ENCODE measurements around the gene MFSD6.

Gene MFSD6

DNA sequence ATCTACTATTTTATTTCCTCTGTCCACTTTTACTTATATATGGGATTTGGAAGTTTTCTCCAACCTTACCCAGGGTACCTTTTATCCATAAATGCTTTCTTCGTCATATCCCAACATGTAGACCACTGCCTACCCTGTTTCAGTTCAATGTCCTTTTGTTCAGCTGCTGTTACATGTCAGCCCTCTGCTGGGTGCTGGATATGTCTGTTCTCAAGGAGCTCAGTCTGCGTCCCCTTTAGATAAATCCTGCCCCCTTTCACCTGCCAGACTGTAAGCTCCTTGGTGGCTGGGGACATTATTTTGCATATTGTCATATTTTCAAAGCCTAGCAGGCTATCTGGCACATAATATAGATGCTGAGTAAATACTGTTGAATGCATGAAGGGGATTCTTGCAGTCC is 73.2 kb downstream of the MFSD6 start:
- TF ChIP-seq GATA2 (IDR thresholded peaks at IDR 0.05; ENCODE audit: low read depth, low read length) (no peak), GATA3 (IDR thresholded peaks at IDR 0.05; ENCODE audit: low read depth, low read length) (no peak)

DNA sequence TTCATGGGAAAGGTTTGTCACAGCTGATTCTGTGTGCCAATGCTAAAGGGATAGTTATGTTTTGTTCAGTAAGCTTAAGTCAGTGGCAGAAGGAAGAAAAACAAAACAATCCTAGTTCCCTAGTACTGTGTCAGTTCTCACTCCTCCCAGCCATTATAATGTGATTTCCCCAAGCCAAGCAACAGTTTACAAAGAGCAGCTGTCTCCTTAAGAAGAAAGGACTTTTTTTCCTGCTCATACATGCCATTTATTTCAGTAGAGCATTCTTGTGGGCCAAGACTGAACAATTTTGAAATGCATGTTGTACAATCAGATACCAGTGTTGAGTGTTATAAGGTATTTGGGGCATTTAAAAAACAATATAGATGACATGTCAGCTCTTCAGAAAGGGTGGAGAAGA is 74.3 kb downstream of the MFSD6 start:
- TF ChIP-seq GATA3 (IDR thresholded peaks at IDR 0.05; ENCODE audit: low read depth, low read length) (no peak), GATA2 (IDR thresholded peaks at IDR 0.05; ENCODE audit: low read depth, low read length) (no peak)

DNA sequence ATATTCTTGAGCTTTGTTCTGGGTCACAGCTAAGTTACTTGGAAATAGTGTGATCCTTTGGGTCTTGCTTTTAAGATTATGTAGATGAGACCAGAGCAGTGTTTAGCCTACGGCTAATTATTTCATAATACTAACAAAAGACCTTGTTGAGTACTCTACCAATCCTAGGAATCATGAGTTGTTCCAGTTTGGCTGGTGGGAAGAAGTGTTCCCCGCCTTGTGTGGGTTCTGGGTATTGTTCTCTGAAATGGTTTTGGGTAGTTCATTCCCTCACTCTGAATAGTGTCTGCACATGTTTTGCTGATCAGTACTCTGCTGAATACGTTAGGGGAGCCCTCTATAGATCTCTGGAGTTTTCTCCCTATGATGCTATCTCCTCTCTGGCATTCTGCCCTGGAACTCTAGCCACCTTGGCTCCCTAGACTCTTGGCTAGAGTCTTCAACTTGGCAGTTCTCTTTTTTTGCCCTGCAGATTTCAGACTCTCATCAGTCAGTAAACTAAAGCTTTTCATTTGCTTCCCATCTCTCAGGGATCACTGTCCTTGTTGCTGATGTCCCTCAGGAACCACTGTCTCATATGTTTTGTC is 78.0 kb downstream of the MFSD6 start:
- TF ChIP-seq GATA3 (IDR thresholded peaks at IDR 0.05; ENCODE audit: low read depth, low read length), result no peak
- TF ChIP-seq GATA2 (IDR thresholded peaks at IDR 0.05; ENCODE audit: low read depth, low read length), result no peak

DNA sequence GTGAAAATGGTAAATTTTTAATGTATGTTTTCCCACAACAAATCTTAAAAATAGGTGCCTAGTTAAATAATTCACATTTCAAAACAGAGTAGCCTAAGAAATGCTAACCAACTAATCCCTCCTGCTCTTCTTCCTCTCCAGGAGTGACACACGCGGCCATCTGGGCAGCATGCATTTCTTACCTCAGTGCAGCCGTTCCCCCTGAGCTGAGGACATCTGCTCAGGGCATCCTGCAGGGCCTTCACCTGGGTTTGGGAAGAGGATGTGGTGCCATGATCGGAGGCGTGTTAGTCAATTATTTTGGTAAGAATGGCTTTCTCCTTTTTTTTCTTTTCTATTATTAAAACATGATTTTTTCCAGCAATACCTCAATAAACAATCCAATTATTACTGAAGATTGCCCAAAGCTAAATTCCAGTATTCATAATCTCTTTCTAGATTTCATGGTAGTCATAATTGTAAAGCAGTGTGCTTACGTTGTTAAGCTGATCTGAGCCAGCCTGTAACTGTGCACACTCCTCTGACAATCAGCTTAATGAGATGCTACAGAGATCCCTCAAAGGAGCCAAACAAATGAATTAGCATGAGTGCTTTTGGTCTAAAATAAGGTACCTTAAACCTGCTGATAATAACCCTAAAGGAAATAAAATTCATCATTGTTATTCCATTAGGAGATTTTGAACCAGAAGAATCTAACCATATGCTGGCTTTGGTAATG is 80.5 kb downstream of the MFSD6 start:
- TF ChIP-seq GATA3 (IDR thresholded peaks at IDR 0.05; ENCODE audit: low read depth, low read length) (no peak), GATA2 (IDR thresholded peaks at IDR 0.05; ENCODE audit: low read depth, low read length) (no peak)

DNA sequence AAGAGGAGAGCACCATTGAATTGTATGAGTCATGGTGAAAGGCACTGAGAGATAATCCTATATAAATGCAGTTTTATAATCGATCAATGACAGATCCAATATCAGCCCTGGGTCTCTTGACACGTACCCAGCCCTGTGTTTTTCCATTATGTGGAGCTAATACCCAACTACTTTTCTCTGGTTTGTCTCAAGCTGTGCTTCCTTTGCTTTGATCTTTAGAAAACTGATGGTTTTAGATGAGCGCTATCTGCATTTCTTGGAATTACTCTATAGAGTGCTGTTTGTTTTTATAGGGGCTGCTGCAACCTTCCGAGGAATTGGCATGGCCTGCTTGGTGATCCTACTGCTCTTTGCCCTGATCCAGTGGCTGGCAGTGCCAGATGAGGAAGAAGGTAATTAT is 81.3 kb downstream of the MFSD6 start:
- TF ChIP-seq GATA2 (IDR thresholded peaks at IDR 0.05; ENCODE audit: low read depth, low read length) (no peak), GATA3 (IDR thresholded peaks at IDR 0.05; ENCODE audit: low read depth, low read length) (no peak)

DNA sequence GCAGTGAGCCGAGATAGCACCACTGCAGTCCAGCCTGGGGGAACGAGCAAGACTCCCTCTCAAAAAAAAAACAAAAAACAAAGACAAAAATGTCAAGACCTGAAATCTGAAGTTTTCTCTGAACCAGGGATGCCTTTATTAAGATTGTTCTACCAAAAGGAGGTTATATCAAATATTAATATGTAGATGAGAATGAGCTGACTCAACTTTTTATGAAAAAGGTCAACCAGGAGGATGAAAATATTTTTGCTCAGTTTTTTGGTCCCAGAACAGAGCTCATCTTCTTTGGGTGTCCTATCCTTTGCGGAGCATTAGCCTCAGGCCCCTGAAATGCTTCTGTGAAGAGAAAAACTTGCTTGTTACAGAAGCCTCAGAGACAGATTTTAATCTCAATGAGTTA is 82.3 kb downstream of the MFSD6 start:
- TF ChIP-seq GATA3 (IDR thresholded peaks at IDR 0.05; ENCODE audit: low read depth, low read length) (no peak), GATA2 (IDR thresholded peaks at IDR 0.05; ENCODE audit: low read depth, low read length) (no peak)

DNA sequence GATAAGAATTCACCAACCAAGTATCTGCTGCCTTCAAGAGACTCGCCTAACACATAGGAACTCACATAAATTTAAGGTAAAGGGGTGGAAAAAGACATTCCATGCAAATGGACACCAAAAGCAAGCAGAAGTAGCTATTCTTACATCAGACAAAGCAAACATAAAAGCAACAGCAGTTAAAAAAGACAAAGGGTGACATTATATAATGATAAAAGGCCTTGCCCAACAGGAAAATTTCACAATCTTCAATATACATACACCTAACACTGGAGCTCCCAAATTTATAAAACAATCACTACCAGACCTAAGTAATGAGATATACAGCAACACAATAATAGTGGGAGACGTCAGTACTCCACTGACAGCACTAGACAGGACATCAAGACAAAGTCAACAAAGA is 84.9 kb downstream of the MFSD6 start:
- TF ChIP-seq GATA2 (IDR thresholded peaks at IDR 0.05; ENCODE audit: low read depth, low read length) (no peak), GATA3 (IDR thresholded peaks at IDR 0.05; ENCODE audit: low read depth, low read length) (no peak)

DNA sequence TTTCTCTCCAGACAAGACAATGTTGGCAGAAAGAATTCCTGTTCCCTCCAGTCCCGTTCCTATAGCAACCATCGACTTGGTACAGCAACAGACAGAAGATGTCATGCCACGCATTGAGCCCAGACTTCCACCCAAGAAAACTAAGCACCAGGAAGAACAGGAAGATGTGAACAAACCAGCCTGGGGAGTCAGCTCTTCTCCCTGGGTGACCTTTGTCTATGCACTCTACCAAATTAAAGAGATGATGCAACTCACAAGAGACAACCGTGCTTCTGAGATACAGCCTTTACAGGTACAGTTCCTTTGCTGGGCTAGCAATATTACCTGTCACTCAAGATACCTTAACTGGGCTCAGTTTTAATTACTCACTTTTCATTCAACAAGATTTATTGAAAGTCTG is 89.3 kb downstream of the MFSD6 start:
- no peak for TF ChIP-seq GATA3 (IDR thresholded peaks at IDR 0.05; ENCODE audit: low read depth, low read length)
- TF ChIP-seq GATA2 (IDR thresholded peaks at IDR 0.05; ENCODE audit: low read depth, low read length), result no peak

DNA sequence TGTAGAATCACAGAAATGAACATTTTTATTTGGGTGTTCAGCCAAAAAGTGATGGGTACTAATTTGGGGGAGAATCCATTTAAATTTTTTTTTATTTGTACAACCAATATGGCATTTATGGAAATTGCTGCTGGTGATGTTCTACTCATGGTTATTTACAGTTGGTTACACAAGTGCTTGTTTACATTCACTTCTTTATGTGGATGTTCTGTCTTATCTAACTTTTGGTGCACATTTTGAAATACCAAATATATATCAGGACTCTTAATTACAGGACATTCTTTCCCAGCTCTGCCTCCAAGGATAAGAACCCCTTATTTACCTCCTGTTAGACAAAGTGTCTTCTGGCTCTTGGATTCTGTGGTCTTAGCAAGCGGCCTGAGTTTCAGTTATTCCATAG is 91.1 kb downstream of the MFSD6 start:
- TF ChIP-seq GATA3 (IDR thresholded peaks at IDR 0.05; ENCODE audit: low read depth, low read length) (no peak), GATA2 (IDR thresholded peaks at IDR 0.05; ENCODE audit: low read depth, low read length) (no peak)

DNA sequence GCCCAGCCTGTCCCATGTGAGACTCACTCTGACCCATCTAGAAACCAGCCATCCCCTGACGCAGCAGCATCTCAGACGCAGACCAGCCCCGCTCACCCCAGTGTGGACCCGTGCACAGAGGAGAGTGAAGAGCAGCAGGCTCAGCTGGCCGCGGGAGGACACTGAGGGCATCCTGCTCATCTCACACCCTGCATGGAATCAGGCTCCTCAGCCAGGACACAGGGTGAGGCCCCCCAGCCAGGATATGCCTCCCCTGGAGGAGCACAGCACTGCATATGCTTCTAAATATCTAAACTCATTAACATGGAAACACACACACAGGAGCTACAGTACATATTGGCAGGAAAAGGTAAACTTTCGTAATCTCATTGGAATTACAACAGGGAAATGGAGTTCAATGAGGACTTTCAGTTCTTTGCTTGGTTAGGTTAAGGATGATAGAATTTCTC is 91.9 kb downstream of the MFSD6 start:
- no peak for TF ChIP-seq GATA3 (IDR thresholded peaks at IDR 0.05; ENCODE audit: low read depth, low read length)
- no peak for TF ChIP-seq GATA2 (IDR thresholded peaks at IDR 0.05; ENCODE audit: low read depth, low read length)

DNA sequence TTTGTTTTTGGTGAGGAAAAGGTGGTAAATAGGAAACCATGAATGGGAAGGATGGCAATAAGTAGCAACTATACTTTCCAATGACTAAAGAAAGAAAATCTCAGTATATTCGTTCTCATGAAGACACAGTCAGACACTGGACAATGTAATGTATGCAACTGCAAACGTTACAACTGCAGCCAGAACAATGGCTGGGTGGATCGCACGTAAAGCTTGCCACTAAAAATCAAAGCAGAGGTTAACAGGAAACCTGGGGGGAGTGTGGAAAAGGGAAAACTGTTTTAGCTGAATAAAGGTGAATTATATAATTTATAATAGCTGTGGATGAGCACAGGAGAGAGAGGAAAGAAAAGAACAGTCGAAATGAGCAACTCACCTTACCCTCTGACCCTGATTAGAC is 93.1 kb downstream of the MFSD6 start:
- TF ChIP-seq GATA2 (IDR thresholded peaks at IDR 0.05; ENCODE audit: low read depth, low read length), result no peak
- TF ChIP-seq GATA3 (IDR thresholded peaks at IDR 0.05; ENCODE audit: low read depth, low read length), result no peak

DNA sequence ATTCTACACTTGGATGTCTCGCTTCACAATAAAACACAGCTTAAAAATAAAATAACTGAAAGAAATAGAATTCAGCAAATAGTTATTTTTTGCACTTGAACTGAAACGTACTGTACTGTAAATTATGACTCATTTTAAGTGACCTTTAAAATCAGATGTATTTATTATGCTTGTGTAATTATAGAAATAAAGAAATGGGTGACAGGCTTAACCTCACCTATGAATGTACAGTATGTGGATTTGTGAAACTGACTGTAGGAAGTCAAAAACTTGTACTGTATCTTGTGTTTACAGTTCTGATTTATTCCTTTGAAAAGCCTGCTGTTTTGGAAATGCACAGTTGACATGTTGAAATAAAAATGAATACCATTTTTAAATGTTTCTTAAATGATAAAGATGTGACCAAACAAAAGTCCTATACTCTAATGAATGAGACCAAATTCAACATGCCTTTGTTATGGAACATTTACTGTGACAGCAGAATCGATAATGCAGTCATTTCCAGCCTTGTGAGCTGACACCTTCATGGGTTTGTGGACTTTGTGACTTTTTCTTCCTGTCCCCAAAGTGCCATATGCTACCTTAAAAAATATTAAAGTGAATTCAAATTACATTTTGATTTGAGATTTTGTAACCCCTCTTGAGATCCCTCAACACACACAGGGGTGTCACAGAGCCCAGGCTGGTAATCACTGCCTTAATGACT is 93.7 kb downstream of the MFSD6 start:
- TF ChIP-seq GATA2 (IDR thresholded peaks at IDR 0.05; ENCODE audit: low read depth, low read length), result no peak
- TF ChIP-seq GATA3 (IDR thresholded peaks at IDR 0.05; ENCODE audit: low read depth, low read length), result no peak

DNA sequence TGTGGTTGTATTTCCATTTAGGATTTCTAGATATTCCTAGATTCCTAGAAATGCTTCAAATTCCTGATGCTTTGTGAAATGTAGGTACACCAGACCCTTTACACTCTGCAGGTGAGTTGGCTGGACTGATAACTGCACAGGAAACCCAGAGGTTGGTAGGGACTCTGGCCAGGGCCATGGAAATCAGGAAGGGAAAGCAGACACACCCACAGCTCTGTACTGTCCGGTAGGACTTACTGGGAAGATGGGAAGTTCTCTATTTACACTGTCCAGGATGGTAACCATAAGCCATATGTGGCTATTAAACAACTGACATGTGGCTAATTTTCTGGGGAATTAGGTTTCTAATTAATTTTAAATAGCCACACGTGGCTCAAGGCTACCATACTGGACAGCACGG is 94.9 kb downstream of the MFSD6 start:
- no peak for TF ChIP-seq GATA2 (IDR thresholded peaks at IDR 0.05; ENCODE audit: low read depth, low read length)
- TF ChIP-seq GATA3 (IDR thresholded peaks at IDR 0.05; ENCODE audit: low read depth, low read length), result no peak

DNA sequence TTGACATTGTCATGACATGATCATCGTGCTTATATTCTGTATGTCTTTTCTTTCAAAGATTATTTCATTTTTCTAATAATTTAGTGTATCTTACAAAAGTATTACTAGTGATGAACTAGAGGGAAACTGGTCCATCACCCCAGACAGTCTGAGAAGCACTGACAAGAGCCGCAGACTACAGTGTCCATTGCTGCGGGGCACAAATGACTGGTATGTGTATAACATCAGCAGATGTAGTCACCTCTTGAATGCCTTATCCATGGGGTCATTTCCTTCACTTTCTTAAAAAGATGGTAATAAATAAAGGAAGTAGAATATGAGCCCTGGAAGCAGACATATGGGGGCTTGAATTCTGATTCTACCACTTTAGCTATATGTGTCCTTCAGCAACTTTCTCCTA is 96.8 kb downstream of the MFSD6 start:
- TF ChIP-seq GATA3 (IDR thresholded peaks at IDR 0.05; ENCODE audit: low read depth, low read length), result no peak

DNA sequence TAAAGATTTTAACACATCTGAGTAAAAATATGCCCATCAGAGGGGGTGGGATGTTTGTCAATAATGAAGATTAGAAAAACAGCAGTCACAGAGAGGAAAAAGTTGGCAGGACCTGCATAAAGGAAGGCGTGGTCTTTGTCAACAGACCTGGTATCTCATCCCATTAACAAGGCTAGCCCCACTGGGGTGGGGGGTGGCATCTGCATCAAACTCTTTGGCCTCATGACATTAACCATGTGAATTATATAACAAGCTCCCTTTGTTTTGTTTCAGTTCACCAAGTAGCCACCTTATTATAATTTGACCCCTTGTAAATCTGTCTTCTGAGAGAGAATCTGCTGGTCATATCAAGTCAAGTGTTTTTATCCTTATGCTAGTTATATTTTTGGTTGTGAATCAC is 97.5 kb downstream of the MFSD6 start:
- TF ChIP-seq GATA2 (IDR thresholded peaks at IDR 0.05; ENCODE audit: low read depth, low read length) (no peak), GATA3 (IDR thresholded peaks at IDR 0.05; ENCODE audit: low read depth, low read length) (no peak)
